Activated CD4-positive, alpha-beta memory T cell treated with anti-CD3 and anti-CD28 coated beads for 36 hours (primary cell): ENCODE measurements around the gene TRPC4AP. TPM values are rescaled to one million over a fixed set of nuclear protein-coding genes. Genes with fewer than 3 reads are reported as not detected.
"Not testable (repeated sequence)": the region's sequence is repeated elsewhere in the genome, so short reads cannot be mapped to it uniquely, and the experiment has no call there.

ENCODE experiments used
- CTCF ChIA-PET: fragments of 350-600 bp; sonication (Branson Sonifier 250); formaldehyde crosslinking; loops from one replicate; lab custom pipeline; 2021; ENCODE audit warnings: antibody characterized with exemption, inconsistent platforms; lab: Charles Lee
- POLR2A ChIA-PET: fragments of 350-600 bp; sonication (Branson Sonifier 250); formaldehyde crosslinking; loops from one replicate; lab custom pipeline; 2021; ENCODE audit warnings: antibody characterized with exemption; lab: Charles Lee
- DNase-seq: peaks from one replicate; pipeline ENCODE4 v3.0.0-alpha.2; 2020
- H3K27ac Mint-ChIP-seq: one replicate; pipeline ENCODE4 v1.8.0; 2021; ENCODE audit warnings: mixed read lengths
- H3K27me3 Mint-ChIP-seq: one replicate; pipeline ENCODE4 v1.8.0; 2021; ENCODE audit warnings: mixed read lengths
- H3K36me3 Mint-ChIP-seq: one replicate; pipeline ENCODE4 v1.8.0; 2021; ENCODE audit warnings: mixed read lengths
- H3K4me1 Mint-ChIP-seq: one replicate; pipeline ENCODE4 v1.8.0; 2021; ENCODE audit warnings: low read depth, mixed read lengths
- H3K4me3 Mint-ChIP-seq: one replicate; pipeline ENCODE4 v1.8.0; 2021; ENCODE audit warnings: mild to moderate bottlenecking, mixed read lengths
- H3K9me3 Mint-ChIP-seq: one replicate; pipeline ENCODE4 v1.8.0; 2021; ENCODE audit warnings: mixed read lengths
- intact Hi-C: fragments of 100-400 bp; cut with micrococcal nuclease; formaldehyde crosslinking; loops from one replicate; pipeline ENCODE4 v1.15.1; 2023
- total RNA-seq, 2 experiments: library from RNA; stranded (reverse); gene quantifications; one replicate each; pipeline ENCODE4 v1.2.3, GENCODE V29; 2021

Gene TRPC4AP
- total RNA-seq, 2 experiments from 2014 or later, result 45.8 to 48.3 TPM

DNA sequence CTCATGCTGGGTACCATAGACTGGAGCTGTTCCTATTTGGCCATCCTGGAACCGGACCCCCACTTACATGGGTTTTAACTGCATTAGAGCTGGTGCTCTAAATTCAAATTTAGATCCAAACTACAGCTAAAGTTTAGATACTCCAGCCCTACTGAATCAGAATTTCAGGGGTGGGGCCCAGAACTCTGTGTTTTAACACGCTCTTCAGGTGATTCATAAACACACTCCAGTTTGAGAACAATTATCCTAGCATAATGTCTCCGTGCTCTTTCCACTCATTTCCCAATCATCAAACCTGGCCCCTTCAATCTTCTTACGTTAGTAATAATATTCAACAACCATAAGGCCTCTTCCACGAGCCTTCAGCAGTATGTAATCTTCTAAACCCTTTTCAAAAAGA lies 15.3 kb downstream of the TRPC4AP start:
- H3K27ac Mint-ChIP-seq, result no peak overlapping the region
- no peak overlapping the region for H3K4me3 Mint-ChIP-seq
- peaks cover 25% of the 10 kb centered on the region for H3K4me1 Mint-ChIP-seq
- ChIA-PET POLR2A (no interaction called here), CTCF (interaction anchor here (0.7 kb wide), 1 partner anchor 369 kb away, joined by 3 read pairs; no protein-coding TSS in a partner anchor)
- H3K27me3 Mint-ChIP-seq, result no peaks in the 10 kb centered on the region
- peaks cover 11% of the 10 kb centered on the region for H3K9me3 Mint-ChIP-seq
- intact Hi-C loops, result no loop called here
- peaks cover 37% of the 10 kb centered on the region for H3K36me3 Mint-ChIP-seq
- no peak for DNase-seq

DNA sequence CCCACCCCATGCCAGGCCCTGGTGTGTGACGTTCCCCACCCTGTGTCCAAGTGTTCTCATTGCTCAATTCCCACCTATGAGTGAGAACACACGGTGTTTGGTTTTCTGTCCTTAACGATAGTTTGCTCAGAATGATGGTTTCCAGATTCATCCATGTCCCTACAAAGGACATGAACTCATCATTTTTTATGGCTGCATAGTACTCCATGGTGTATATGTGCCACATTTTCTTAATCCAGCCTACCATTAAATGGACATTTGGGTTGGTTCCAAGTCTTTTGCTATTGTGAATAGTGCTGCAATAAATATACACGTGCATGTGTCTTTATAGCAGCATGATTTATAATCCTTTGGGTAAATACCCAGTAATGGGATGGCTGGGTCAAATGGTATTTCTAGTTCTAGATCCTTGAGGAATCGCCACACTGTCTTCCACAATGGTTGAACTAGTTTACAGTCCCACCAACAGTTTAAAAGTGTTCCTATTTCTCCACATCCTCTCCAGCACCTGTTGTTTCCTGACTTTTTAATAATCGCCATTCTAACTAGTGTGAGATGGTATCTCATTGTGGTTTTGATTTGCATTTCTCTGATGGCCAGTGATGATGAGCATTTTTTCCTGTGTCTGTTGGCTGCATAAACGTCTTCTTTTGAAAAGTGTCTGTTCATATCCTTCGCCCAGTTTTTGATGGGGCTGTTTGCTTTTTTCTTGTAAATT lies 21.0 kb downstream of the TRPC4AP start:
- DNase-seq, CTCF ChIA-PET, POLR2A ChIA-PET, H3K4me3 Mint-ChIP-seq, H3K27me3 Mint-ChIP-seq, intact Hi-C loops, H3K27ac Mint-ChIP-seq: not testable (repeated sequence)
- peaks cover 18% of the 10 kb centered on the region for H3K9me3 Mint-ChIP-seq
- peaks cover 34% of the 10 kb centered on the region for H3K4me1 Mint-ChIP-seq
- peaks cover 54% of the 10 kb centered on the region for H3K36me3 Mint-ChIP-seq

DNA sequence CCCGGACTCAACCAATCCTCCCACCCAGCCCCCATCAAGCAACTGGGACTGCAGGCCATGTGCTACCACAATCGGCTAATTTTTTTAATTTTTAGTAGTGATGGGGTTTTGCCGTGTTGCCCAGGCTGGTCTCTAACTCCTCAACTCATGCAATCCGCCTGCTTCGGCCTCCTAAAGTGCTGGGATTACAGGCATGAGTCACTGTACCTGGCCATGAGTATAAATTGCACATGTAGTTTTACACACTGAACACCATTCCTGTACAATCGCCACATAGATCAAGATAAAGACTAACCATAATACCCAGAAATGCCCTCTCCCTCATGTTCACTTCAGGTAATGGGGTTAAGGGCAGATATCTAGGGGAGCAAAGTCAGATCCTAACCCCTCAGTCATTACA lies 26.4 kb downstream of the TRPC4AP start:
- no peak overlapping the region for H3K4me3 Mint-ChIP-seq
- peaks cover 33% of the 10 kb centered on the region for H3K36me3 Mint-ChIP-seq
- H3K4me1 Mint-ChIP-seq, result peaks cover 73% of the 10 kb centered on the region
- no peaks in the 10 kb centered on the region for H3K9me3 Mint-ChIP-seq
- no peak overlapping the region for H3K27ac Mint-ChIP-seq
- CTCF ChIA-PET, result interaction anchor here (1.7 kb wide), 1 partner anchor 30 kb away, joined by 7 read pairs; no protein-coding TSS in a partner anchor
- POLR2A ChIA-PET, result no interaction called here
- no peak for DNase-seq
- no peaks in the 10 kb centered on the region for H3K27me3 Mint-ChIP-seq
- intact Hi-C loops, result no loop called here

DNA sequence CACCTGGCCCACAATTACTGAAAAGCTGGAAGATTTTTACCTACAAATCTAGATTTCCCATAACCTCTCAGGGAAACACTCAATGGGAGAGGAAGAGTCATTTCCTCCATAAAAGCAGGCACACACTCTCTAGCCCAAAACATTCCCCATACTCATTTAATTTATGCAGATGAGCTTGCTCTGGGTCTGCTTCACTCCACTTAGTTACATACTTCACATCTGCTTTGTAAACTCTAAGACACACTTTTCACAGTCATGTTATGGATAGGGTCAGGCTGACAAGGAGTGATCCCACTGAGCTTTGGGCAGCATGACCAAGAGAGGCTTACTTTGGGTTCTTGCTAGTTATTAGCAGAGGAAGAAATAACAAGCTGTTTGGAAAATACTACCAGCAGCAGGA lies 27.4 kb downstream of the TRPC4AP start:
- CTCF ChIA-PET, result interaction anchor here (0.9 to 2.0 kb wide), 3 partner anchors 14 to 191 kb away, joined by 3 to 7 read pairs (median 4); no protein-coding TSS in a partner anchor
- no peak for DNase-seq
- POLR2A ChIA-PET, result interaction anchor here (1.2 kb wide), 1 partner anchor 8 kb away, joined by 3 read pairs; no protein-coding TSS in a partner anchor
- Mint-ChIP-seq H3K9me3 (no peaks in the 10 kb centered on the region), H3K27ac (peak overlapping the region; percentile 7), H3K36me3 (peaks cover 36% of the 10 kb centered on the region), H3K27me3 (no peaks in the 10 kb centered on the region), H3K4me3 (no peak overlapping the region), H3K4me1 (peaks cover 72% of the 10 kb centered on the region)
- intact Hi-C loops, result no loop called here

DNA sequence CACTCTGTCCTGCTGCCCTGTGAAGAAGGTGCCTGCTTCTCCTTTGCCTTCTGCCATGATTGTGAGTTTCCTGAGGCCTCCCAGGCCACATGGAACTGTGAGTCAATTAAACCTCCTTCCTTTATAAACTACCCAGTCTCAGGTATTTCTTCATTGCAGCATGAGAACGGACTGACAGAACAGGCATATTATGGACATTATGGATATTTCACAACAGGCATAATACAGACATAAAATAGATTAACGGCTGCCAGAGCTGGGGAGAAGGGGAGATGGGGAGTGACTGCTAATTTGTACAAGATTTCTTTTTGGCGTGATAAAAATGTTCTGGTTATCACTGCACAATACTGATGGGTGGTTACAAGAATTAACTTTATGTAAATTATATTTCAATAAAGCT lies 29.4 kb downstream of the TRPC4AP start:
- no peaks in the 10 kb centered on the region for H3K9me3 Mint-ChIP-seq
- H3K4me3 Mint-ChIP-seq, result no peak overlapping the region
- H3K36me3 Mint-ChIP-seq, result peaks cover 28% of the 10 kb centered on the region
- H3K4me1 Mint-ChIP-seq, result peaks cover 75% of the 10 kb centered on the region
- ChIA-PET POLR2A (no interaction called here), CTCF (interaction anchor here (1.6 to 2.0 kb wide), 2 partner anchors 12 to 33 kb away, joined by 4 to 12 read pairs; no protein-coding TSS in a partner anchor)
- H3K27ac Mint-ChIP-seq, result no peak overlapping the region
- no peak for DNase-seq
- no peaks in the 10 kb centered on the region for H3K27me3 Mint-ChIP-seq
- intact Hi-C loops, result no loop called here

DNA sequence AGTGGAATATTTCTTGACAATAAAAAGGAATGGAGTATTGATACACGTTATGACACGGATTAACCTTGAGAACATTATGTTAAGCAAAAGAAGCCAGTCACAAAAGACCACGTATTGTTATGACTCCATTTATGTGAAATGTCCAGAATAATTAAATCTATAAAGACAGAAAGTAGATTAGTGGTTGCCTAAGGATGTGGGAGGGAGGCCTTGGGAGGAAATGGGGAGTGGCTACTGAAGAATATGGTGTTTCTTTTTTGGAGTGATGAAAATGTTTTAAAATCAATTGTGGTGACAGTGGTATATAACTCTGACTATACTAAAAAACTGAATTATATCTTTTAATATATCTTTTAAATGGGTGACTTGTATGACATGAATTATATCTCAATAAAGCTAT lies 30.1 kb downstream of the TRPC4AP start:
- intact Hi-C loops, result no loop called here
- CTCF ChIA-PET, result no interaction called here
- no peak overlapping the region for H3K27ac Mint-ChIP-seq

DNA sequence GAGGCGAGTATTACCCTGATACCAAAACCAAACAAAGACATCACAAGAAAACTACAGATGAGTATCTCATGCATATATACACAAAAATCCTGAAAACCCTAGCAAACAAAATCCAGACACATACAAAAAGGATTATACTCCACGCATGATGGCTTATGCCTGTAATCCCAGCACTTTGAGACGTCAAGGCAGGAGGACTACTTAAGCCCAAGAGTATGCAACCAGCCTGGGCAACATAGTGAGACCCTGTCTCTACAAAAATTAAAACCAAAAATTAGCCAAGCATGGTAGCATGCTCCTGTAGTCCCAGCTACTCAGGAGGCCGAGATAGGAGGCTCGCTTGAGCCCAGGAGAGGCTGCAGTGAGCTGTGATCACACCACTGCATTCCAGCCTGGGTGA lies 32.4 kb downstream of the TRPC4AP start:
- ChIA-PET POLR2A (no interaction called here), CTCF (interaction anchor here (1.4 kb wide), 1 partner anchor 36 kb away, joined by 3 read pairs; no protein-coding TSS in a partner anchor)
- no peak for DNase-seq
- Mint-ChIP-seq H3K9me3 (no peaks in the 10 kb centered on the region), H3K27me3 (no peaks in the 10 kb centered on the region), H3K4me1 (peaks cover 65% of the 10 kb centered on the region), H3K36me3 (peaks cover 21% of the 10 kb centered on the region), H3K27ac (no peak overlapping the region), H3K4me3 (no peak overlapping the region)
- intact Hi-C loops, result no loop called here

More for the DNA sequence above, 30.1 kb downstream of the TRPC4AP start:
- no peak overlapping the region for H3K4me3 Mint-ChIP-seq
- H3K4me1 Mint-ChIP-seq, result peaks cover 70% of the 10 kb centered on the region
- H3K9me3 Mint-ChIP-seq, result no peaks in the 10 kb centered on the region
- H3K36me3 Mint-ChIP-seq, result peaks cover 23% of the 10 kb centered on the region
- POLR2A ChIA-PET, result no interaction called here
- no peak for DNase-seq
- H3K27me3 Mint-ChIP-seq, result no peaks in the 10 kb centered on the region

DNA sequence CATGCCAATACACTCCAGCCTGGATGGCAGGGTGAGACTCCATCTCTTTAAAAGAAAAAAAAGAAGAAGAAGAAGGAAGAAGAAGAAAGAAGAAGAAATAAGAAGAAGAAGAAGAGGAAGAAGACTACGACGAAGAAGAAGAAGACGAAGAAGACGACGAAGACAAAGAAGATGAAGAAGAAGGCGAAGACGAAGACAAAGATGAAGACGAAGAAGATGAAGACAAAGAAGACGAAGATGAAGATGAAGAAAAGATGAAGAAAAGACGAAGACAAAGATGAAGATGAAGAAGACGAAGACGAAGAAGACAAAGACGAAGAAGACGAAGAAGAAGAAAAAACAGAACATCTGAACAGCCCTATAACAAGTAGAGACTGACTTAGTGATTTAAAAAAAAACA lies 33.0 kb downstream of the TRPC4AP start:
- POLR2A ChIA-PET, result no interaction called here
- H3K4me3 Mint-ChIP-seq, result no peak overlapping the region
- peaks cover 66% of the 10 kb centered on the region for H3K4me1 Mint-ChIP-seq
- no peak overlapping the region for H3K27ac Mint-ChIP-seq
- intact Hi-C loops, result no loop called here
- DNase-seq, result no peak
- no peaks in the 10 kb centered on the region for H3K27me3 Mint-ChIP-seq
- CTCF ChIA-PET, result interaction anchor here (3.0 kb wide), 1 partner anchor 36 kb away, joined by 11 read pairs; no protein-coding TSS in a partner anchor
- H3K36me3 Mint-ChIP-seq, result peaks cover 24% of the 10 kb centered on the region
- H3K9me3 Mint-ChIP-seq, result no peaks in the 10 kb centered on the region

DNA sequence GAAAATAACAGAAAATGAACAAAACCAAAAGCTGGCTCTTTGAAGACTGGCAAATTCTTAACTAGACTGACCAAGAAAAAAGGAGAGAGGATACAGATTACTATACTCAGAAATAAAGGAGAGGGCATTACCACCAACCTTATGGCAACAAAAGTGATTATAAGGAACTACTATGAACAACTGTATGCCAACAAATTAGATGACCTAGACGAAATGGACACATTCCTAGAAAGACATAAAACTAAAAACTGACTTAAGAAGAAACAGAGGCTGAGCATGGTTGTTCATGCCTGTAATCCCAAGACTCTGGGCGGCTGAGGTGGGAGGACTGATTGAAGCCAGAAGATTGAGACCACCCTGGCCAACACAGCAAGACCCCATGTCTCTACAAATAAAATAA lies 33.5 kb downstream of the TRPC4AP start:
- ChIA-PET POLR2A (no interaction called here), CTCF (interaction anchor here (3.0 kb wide), 1 partner anchor 37 kb away, joined by 11 read pairs; no protein-coding TSS in a partner anchor)
- Mint-ChIP-seq H3K27ac (no peak overlapping the region), H3K9me3 (no peaks in the 10 kb centered on the region), H3K36me3 (peaks cover 28% of the 10 kb centered on the region), H3K4me1 (peaks cover 66% of the 10 kb centered on the region), H3K27me3 (no peaks in the 10 kb centered on the region), H3K4me3 (no peak overlapping the region)
- DNase-seq, result no peak
- intact Hi-C loops, result no loop called here

DNA sequence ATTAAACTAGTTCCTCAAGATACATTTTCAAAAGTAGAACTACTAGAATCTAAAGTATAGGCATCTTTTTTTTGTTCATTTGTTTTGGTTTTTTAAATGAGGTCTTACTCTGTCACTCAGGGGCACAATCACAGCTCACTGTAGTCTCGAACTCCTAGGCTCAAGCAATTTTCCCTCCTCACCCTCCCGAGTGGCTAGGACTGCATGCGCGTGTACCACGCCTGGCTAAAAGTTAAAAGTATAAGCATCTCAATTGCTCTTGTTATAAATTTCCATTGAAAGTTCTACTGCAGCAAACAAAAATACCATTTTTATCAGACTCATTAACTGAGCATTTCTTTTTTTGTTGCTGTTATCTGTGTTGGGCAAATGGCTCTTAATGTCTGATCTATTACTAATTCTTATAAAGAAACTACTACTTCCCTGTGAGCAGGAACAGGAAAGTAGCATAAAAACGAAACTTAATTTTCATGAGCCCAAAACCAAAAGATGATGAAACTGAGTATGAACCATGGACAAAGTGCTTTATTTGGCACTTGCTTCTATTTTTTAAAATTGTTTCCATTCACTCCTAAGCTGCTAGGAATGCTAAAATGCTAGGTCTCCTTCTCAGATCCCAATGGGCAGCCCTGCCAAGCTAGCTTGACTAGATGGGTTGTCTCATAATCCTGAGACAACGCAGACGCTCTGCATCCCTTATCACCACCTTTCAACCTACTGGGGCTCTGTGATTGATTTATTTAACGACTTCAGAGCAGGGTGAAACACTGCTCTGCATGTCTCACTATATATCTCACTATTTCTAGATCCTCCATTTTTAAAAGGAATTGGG lies 36.9 kb downstream of the TRPC4AP start:
- Mint-ChIP-seq H3K4me3 (peak overlapping the region; percentile 63), H3K27me3 (no peaks in the 10 kb centered on the region), H3K27ac (peak overlapping the region; percentile 95), H3K9me3 (no peaks in the 10 kb centered on the region), H3K36me3 (peaks cover 19% of the 10 kb centered on the region), H3K4me1 (peaks cover 45% of the 10 kb centered on the region)
- CTCF ChIA-PET, result interaction anchor here (1.5 kb wide), 1 partner anchor 40 kb away, joined by 8 read pairs; no protein-coding TSS in a partner anchor
- DNase-seq, result peak; percentile 18
- POLR2A ChIA-PET, result interaction anchor here (1.2 to 1.8 kb wide), 2 partner anchors 9 to 37 kb away, joined by 4 to 8 read pairs; partner anchors contain the start of gene TRPC4AP
- intact Hi-C loops, result loop anchor here (1.0 kb wide), 1 partner anchor 38 kb away; no protein-coding TSS in a partner anchor

DNA sequence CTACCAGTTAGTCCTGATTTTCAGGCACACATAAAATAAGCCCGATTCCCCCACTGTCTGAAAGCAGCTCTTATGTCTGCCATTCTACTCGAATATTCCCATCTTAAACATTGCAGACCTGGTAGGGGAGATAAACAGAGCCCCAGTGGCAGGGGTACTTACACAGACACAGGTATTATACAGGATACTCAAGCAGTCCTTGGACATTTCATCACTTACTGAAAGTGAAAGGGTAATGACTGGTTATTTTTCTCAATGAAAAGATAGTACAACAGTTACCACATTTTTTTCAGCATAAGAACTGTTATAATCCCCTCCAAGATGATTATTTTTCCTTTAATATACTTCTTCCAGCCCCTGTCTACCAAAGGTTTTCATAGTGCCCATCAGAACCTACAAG lies 37.8 kb downstream of the TRPC4AP start:
- no peak overlapping the region for H3K4me3 Mint-ChIP-seq

More for the DNA sequence above, 37.8 kb downstream of the TRPC4AP start:
- Mint-ChIP-seq H3K4me1 (peaks cover 40% of the 10 kb centered on the region), H3K36me3 (peaks cover 20% of the 10 kb centered on the region), H3K27ac (peak overlapping the region; percentile 95), H3K9me3 (no peaks in the 10 kb centered on the region), H3K27me3 (no peaks in the 10 kb centered on the region)
- ChIA-PET CTCF (interaction anchor here (1.5 kb wide), 1 partner anchor 41 kb away, joined by 8 read pairs; no protein-coding TSS in a partner anchor), POLR2A (interaction anchor here (1.2 to 1.8 kb wide), 2 partner anchors 8 to 38 kb away, joined by 4 to 8 read pairs; partner anchors contain the start of gene TRPC4AP)
- intact Hi-C loops, result no loop called here
- DNase-seq, result no peak
